Hippocampal formation (tissue), 2 donors: ENCODE results near the gene CD300E.
"Not testable (repeated sequence)": the region's sequence is repeated elsewhere in the genome, so short reads cannot be mapped to it uniquely, and the experiment has no call there.

Experiments used
- DNase-seq, 2 donors: peaks; one replicate each; lab custom pipeline; 2025; lab: John Stamatoyannopoulos, UW

Gene CD300E

DNA sequence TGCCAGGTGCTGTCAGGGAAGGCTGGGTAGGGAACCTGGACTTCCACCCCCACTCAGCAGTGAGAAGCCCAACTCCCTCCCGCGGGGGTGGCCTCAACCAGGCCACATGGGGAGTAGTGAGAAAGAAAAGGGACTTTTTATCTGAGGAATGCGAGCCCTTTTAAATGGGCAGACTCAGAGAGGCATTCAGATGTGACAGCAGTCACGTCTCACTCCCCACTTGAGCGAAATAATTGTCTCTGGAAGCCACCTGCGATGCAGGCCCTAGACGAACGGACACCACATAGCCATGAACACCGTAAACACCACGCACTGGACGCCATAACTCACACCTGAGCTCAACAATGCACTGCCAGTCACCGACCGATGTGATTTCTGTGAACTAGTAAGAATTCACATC, 11.9 kb upstream of the CD300E start:
- no peak for DNase-seq

DNA sequence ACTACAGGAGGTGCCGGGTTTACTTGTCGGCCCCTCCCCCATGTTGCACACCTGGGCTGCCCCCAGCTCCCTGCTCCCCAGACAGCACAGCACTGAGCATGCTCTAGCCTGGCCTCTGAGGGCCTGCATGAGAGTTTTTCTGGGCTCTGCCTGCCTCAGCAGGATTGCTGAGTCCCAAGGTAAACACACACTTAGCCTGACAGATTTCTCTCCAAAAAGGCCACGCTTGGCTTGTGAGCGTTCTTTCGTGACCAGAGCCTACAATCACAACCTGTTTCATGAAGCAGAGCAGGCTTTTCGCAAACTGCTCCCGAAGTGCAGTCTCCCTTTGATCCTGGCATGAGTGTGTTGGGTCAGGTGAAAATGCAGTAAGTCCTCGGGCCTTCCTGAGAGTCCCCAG, 9.8 kb upstream of the CD300E start:
- DNase-seq: no peak

DNA sequence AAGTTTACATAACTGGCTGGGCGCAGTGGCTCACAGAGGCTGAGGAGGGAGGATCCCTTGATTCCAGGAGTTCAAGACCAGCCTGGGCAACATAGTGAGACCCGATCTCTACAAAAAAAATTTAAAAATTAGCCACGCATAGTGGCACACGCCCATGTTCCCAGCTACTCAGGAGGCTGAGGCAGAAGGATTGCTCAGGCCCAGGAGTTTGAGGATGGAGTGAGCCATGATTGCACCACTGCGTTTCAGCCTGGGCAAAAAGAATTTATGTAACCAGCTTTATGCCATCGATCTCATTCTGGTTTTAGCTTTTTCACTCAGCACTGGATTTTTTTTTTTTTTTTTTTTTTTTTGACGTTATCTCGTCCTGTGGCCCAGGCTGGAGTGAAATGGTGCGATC, 9.1 kb upstream of the CD300E start:
- DNase-seq: no peak

- DNase-seq: peak in 1 of 2 donors; percentile 3
Measured at GRCh38 chr17:74631468-74632450, 8.2 kb upstream of the CD300E start.

DNA sequence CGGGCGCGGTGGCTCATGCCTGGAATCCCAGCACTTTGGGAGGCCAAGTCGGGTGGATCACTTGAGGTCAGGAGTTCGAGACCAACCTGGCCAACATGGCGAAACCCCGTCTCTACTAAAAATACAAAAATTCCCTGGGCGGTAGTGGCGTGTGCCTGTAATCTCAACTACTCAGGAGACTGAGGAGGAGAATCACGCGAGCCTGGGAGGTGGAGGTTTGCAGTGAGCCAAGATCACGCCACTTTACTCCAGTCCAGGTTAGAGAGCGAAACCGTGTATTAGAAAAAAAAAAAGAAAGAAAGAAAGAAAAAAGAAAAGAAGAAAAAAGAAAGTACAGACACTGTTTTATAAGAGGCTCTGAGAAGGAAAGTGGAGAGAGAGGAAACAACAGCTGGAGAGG, 6.7 kb upstream of the CD300E start:
- not testable (repeated sequence) for DNase-seq

DNA sequence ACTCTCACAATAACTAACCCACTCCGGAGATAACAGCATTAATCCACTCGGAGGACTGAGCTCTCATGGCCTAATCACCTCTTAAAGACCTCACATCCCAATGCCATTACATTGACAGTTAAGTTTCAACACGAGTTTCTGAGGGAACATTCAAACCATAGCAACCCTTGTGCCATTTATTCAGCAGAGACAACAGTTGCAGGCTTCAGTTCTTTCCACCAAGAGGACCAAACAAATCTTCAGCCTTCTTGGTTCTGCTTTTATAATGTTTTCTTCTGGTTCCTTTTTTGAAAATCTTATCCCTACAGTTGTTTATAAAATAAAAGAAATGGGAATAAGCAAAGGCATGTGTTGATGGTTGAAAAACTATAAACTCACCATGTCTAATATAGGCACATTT, 2.1 kb upstream of the CD300E start:
- DNase-seq: no peak

- DNase-seq: no peak
Measured at GRCh38 chr17:74624131-74624530, 593 bp upstream of the CD300E start.

- DNase-seq: no peak
Measured at GRCh38 chr17:74619077-74619673, 4.4 kb downstream of the CD300E start.

GRCh38 chr17:74618451-74618850, 5.1 kb downstream of the CD300E start:
- no peak for DNase-seq

DNA sequence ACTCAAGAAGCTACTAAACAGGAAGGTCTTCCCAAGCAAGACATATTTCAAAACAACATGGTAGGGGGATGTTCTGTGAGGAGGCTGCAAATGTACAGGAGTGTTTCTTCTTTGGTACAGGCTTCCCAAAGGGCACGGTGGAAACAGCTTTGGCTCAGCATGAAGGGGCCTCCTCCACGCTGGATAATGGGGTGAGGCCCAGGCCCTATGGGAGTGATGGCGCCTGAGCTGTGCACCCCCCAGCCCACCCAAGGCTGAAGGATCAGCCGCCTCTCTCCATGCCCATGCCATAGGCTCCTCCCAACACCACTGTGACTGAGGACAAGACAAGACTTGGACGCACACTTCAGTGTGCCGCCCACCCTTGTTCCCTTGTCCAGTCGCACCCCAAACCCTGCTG, 6.8 kb downstream of the CD300E start:
- DNase-seq: no peak

DNA sequence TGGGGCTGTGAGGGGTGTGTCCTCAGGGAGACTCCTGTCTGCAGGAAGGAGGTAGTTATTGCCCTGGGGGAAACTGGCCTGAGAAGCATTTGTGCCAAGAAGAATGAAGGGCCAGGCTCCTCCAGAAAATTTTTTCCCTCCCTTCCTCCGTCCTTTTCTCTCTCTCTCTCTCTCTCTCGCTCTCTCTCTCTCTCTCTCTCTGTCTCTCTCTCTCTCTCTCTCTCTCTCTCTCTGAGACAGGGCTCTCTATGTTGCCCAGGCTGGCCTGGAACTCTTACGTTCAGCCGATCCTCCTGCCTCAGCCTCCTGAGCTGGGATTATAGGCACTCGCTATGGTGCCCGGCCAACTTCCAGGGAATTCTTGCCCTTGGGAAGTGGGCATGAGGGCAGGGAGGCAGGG, 11.5 kb downstream of the CD300E start:
- no peak for DNase-seq

- DNase-seq: no peak
Measured at GRCh38 chr17:74610108-74610507, 13.4 kb downstream of the CD300E start.

GRCh38 chr17:74608511-74608910, 15.0 kb downstream of the CD300E start:
- no peak for DNase-seq

GRCh38 chr17:74607221-74607620, 16.3 kb downstream of the CD300E start:
- DNase-seq: no peak

- no peak for DNase-seq
Measured at GRCh38 chr17:74606050-74606449, 17.5 kb downstream of the CD300E start.

- peak in 1 of 2 donors; percentile 24 for DNase-seq
Measured at GRCh38 chr17:74605361-74605760, 18.2 kb downstream of the CD300E start.

- no peak for DNase-seq
Measured at GRCh38 chr17:74604761-74605160, 18.8 kb downstream of the CD300E start.

DNA sequence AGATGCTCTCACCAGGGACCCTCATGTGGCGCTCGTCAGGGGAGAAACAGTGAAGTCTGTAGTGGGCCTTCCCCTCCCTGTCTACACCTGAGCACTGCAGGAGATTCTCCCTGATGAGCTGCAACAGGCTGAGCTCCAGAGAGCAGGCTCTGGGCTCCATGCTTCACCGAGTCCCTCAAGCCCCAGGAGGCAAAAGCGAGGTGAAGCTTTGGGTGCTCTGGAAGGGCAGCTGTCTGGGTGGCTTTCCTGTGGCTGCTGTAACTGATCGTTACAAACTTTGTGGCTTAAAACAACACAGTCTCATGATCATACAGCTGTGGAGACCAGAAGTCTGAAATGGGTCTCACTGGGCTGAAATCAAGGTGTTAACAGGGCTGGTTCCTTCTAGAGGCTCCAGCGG, 19.3 kb downstream of the CD300E start:
- no peak for DNase-seq

DNA sequence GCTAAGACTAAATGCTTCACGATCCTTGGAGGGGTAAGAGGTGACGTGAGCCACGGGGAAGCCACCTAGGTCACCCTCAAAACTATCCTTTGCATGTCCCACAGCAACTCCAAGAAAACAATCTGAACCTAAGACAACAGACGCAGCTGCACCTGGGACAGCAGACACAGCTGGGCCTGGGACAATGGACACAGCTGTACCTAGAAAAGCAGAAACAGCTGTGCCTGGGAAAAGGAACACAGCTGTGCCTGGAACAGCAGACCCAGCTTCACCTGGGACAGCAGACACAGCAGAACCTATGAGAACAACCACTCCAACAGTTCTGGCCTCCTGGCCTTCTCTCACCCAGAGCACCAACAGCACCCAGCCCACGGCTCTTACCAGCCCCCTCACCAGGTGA, 19.8 kb downstream of the CD300E start:
- no peak for DNase-seq

GRCh38 chr17:74603037-74603635, 20.4 kb downstream of the CD300E start:
- DNase-seq: no peak

- DNase-seq: no peak
Measured at GRCh38 chr17:74601944-74602572, 21.5 kb downstream of the CD300E start.

GRCh38 chr17:74599448-74599939, 24.0 kb downstream of the CD300E start:
- DNase-seq: no peak
